Measurements from ENCODE around the gene IRAK2.

IRAK2 gene

GRCh38 chr3:10189557-10190354 lies 25.0 kb downstream of the IRAK2 start:
- no peak for DNase-seq (ENCODE audit: low spot score)

- no peak for DNase-seq (ENCODE audit: low spot score)
Observed at GRCh38 chr3:10192953-10193691, 28.4 kb downstream of the IRAK2 start.

DNA sequence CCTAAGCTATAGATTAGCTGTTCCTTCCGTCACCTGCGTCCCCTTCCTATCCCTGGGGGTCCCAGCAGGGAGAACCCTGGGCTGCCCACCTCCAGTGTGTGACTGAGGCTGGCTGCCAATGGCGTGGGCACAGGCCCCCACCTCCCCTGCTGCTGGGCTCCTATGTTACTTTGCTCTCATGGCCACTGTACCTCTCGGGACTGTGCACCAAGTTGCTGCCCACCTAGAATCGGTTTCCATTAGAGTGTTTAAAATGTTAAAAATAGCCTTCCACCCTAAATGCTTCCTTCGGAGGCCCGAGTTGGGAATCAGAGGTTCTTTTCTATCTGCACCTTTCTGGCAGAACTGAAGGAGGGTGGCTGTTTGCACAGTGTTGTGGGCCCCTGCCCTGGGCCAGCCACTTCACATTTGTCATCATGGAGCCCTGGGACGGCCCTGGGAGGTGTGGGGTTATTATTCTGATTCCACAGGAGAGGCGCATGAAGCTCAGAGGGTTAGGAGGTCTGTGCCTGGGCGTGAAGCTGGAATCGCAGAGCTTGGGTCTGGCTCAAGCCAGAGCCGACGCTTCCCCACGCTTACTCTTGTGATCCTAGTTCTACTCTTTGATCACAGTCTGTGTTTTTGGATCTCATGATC lies 29.1 kb downstream of the IRAK2 start:
- no peak for DNase-seq (ENCODE audit: low spot score)

DNA sequence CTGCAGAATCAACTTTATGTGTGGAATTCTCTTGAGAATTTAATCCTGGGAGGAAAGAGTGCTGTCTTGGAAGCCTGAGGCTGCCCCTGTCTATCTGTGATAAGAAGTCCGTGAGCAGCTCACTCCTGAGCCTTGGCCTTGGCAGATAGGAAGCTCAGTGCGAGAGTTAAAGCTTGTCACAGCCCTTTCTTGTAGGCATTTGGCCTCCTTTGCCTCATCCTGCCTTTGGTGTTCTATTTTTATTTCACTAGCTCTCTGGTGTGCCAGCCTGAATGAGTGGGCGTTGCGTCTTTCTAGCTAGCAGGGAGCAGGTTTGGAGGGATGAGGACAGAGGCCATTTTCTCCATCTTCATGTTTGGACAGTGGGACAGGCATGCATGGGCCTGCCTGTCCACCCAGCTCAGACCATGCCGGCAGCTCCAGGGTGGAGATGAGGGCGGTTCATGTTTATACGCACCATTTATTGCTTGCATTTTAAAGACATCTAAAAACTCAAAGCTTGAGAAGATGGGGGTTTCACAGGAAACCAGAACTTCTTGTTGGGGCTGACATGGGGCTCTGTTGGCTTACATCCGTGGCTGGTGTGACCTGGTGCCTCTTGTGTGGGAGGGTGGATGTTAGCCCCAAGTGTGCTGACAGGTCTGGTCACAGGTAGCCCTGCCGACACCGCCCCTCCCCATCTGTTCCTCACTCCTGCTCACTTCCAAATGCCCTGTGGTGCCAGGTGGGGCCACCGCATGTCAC lies 29.8 kb downstream of the IRAK2 start:
- no peak for DNase-seq (ENCODE audit: low spot score)

GRCh38 chr3:10195366-10196089 lies 30.8 kb downstream of the IRAK2 start:
- DNase-seq (ENCODE audit: low spot score): no peak

- DNase-seq (ENCODE audit: low spot score): no peak
Observed at GRCh38 chr3:10196389-10197052, 31.8 kb downstream of the IRAK2 start.

- DNase-seq (ENCODE audit: low spot score): no peak
Observed at GRCh38 chr3:10198226-10198625, 33.5 kb downstream of the IRAK2 start.

- DNase-seq (ENCODE audit: low spot score): peak; percentile 31
Observed at GRCh38 chr3:10198761-10199649, 34.3 kb downstream of the IRAK2 start.

GRCh38 chr3:10204921-10205320 lies 40.2 kb downstream of the IRAK2 start:
- DNase-seq (ENCODE audit: low spot score): no peak

DNA sequence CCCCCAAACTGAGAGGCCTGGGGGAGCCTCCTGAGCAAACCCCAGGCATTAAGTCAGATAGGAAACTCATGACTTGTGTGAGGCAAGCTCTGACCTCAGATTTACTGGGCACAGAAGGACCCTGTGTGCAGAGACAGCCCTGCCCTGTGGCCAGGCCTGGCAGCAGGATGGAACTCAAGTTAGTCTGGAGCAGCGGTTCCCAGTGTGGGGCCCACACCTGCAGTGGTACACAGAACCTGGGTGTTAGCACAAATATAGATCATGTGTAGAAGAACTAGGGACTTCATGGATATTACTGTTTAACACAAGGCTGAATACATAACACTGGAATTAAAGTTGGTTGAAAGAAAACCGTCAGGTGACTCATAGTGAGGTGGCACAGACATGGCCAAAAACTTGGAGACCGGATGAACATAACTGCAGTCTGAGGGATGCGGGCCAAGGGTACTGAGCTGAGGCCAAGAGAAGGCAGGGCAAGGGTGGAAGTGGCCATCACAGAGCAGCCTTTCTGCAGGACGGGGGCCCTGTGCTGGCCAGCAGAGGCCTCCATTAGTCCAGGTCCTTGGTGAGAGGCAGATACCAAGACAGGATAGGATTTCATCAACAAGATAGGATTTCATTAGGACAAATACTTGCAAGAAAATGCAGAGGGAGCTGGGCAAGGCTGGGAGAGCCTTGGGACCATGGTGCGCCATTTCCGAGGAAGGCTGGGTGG lies 40.9 kb downstream of the IRAK2 start:
- peak; percentile 76 for DNase-seq (ENCODE audit: low spot score)

- no peak for DNase-seq (ENCODE audit: low spot score)
Observed at GRCh38 chr3:10206166-10206511, 41.4 kb downstream of the IRAK2 start.

DNA sequence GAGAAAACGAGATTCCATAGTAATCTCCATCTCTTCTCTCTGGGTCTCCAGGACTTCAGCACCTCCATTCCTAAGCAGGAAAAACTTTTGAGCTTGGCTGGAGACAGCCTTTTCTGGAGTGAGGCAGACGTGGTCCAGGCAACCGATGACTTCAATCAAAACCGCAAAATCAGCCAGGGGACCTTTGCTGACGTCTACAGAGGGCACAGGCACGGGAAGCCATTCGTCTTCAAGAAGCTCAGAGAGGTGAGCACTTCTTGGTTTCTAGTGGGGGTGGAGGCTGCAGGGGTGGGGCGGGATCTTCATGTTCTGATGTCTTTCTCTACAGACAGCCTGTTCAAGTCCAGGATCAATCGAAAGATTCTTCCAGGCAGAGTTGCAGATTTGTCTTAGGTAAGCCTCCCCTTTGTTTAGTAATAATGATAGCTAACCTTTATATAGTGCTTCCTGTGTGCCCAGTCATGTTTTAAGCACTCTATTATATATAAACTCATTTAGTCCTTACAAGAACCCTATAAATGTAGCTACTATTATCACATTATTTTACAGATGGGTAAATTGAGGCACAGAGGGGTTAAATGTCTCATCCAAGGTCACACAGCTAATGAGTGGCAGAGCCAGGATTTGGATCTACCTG lies 48.6 kb downstream of the IRAK2 start:
- DNase-seq (ENCODE audit: low spot score): no peak

GRCh38 chr3:10215578-10216368 lies 51.1 kb downstream of the IRAK2 start:
- DNase-seq (ENCODE audit: low spot score): no peak

- DNase-seq (ENCODE audit: low spot score): no peak
Observed at GRCh38 chr3:10217359-10217758, 52.6 kb downstream of the IRAK2 start.

DNA sequence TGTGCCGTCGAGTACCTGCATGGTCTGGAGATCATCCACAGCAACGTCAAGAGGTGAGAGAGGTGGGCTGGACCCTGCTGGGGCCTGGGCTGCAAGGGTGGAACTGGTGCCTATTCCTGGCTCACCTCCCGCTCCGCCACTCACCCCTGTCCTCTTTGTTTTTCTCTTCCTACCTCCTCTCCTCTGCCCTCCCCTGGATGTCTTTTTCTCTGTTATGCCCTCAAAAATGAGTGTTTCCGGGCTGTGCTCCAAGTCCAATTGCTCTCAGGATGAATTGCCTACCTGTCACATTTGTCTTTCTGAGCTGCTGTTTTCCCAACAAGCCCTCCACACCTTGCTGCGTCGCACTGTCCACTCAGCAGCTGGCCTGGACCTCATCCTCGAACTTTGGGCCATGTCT lies 55.0 kb downstream of the IRAK2 start:
- DNase-seq (ENCODE audit: low spot score): no peak

- DNase-seq (ENCODE audit: low spot score): peak; percentile 16
Observed at GRCh38 chr3:10223676-10224639, 59.2 kb downstream of the IRAK2 start.
